Mucosa of descending colon (tissue), 3 donors: ENCODE measurements around the gene ANP32A. TPM values are rescaled to one million over a fixed set of nuclear protein-coding genes. Genes with fewer than 3 reads are reported as not detected.
A peak's percentile ranks its signal among the peaks of the same experiment; 100 is the strongest.
"Not testable (repeated sequence)": the region's sequence is repeated elsewhere in the genome, so short reads cannot be mapped to it uniquely, and the experiment has no call there.

ENCODE experiments used
- ATAC-seq: fragments of 200-7000 bp; cut with Tn5 transposase; one replicate; pipeline ENCODE4 v1.9.1; 2020; ENCODE audit warnings: mild to moderate bottlenecking, moderate library complexity
- DNase-seq, 3 donors: peaks; one replicate each; pipeline ENCODE4 v3.0.0-alpha.2; 2020
- H3K36me3 ChIP-seq: fragments of 200-600 bp; one replicate; pipeline ENCODE4 v1.8.0; 2021; ENCODE audit warnings: low read depth, mild to moderate bottlenecking
- H3K4me1 ChIP-seq: fragments of 200-600 bp; one replicate; pipeline ENCODE4 v1.8.0; 2021; ENCODE audit warnings: low read depth, mild to moderate bottlenecking
- H3K4me3 ChIP-seq: fragments of 200-600 bp; one replicate; pipeline ENCODE4 v1.8.0; 2021; ENCODE audit warnings: mild to moderate bottlenecking
- H3K9me3 ChIP-seq: fragments of 200-600 bp; one replicate; pipeline ENCODE4 v1.8.0; 2021; ENCODE audit warnings: mild to moderate bottlenecking
- intact Hi-C, 2 donors: fragments of 100-400 bp; cut with DNase I in 1 of 2; cut with micrococcal nuclease in 1 of 2; formaldehyde crosslinking; loops; one replicate each; pipeline versions ENCODE4 v1.11.0 to v1.11.1; 2022; cut with DNase I, micrococcal nuclease
- long read RNA-seq, 2 donors: library from polyadenylated mRNA; unstranded; transcript quantifications; one replicate each; pipeline ENCODE4 v2.0.0, GENCODE V29; 2019 to 2021
- total RNA-seq, 3 donors: library from RNA; stranded (reverse); fragmentation: NEBNext Ultra II Directional in 2 of 3; extraction: Animal tissue kit (Norgen Biotek cat#: 25700) in 2 of 3; gene quantifications; one replicate each; pipeline versions ENCODE4 v1.2.1 to v1.2.4, GENCODE V29; 2021 to 2023
- TF ChIP-seq, protein P1 (sequence below): fragments of 200-600 bp; IDR thresholded peaks from one replicate; pipeline ENCODE4 v1.8.0; 2022; ENCODE audit warnings: antibody characterized with exemption, mild to moderate bottlenecking
- donor health status: DM: no; HTN: no; CAD: no; lungs with moderate emphysema.
- donor health status: DM: no; HTN: no; CAD: no.
- donor health status: DM: no; HTN: yes; CAD: no.

ANP32A gene
- 100 to 1,000 TPM; 101 to 113 (median 109) TPM for total RNA-seq
- long read RNA-seq, donor 1, transcript ANP32A-203 (7 exons, 2,440 nt) = major isoform, 49 of 67 reads
- long read RNA-seq, donor 1, partial matches to known transcripts = 4 of 67 reads
- long read RNA-seq, donor 1, other reads (novel, unspliced or antisense) = 13 of 67 reads
- long read RNA-seq, donor 2, transcript ANP32A-203 (7 exons, 2,440 nt) = major isoform, 14 of 25 reads
- long read RNA-seq, donor 2, partial matches to known transcripts = 4 of 25 reads
- long read RNA-seq, donor 2, other reads (novel, unspliced or antisense) = 6 of 25 reads

DNA sequence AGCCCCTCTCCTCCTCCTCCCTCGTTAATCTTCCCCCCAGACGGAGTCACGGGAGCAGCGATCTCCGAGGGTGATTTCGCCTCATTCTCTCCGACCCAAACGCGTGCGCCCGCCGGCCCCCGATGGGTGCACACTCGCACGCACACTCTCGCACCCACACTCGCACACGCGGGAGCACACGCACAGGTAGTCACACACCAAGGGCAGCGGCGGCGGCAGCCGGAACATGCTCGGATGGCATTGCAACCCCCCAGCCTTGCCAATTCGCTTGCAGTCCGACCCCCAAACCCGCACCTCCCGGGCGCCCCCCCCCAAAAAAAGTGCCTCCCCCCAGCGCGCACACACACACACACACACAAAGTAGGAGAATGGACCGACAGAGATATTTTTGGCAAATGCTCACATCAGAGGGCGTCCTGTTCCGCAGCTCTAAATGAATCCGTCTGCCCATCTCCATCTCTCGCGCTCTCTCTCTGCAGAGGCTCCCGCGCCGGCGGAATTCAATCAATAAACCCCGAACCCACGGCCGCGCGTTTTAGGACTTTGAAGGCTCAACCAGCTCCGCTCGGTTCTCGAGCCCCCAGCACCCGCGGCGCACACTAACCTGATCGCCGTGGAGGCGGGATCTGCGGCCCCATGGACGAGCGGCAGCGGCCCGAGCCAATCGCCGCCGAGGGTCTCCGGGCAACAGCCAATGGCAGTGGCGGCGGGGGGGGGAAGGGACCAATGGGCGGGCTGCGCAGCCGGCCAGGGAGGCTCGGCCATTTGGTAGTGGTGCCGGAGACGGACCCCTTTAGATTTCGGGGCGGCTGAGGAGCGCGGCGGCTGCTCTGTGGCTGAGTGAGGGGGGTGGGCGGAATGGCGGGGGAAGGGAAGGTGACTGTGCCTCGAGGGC, at the start of gene ANP32A:
TSS of gene ANP32A (minus strand) at position 601 of the 895 bp plus-strand sequence. CDS start at position 457, 144 bp downstream.
- Histone ChIP-seq H3K36me3 (no peaks in the 10 kb centered on the region), H3K4me1 (peaks cover 20% of the 10 kb centered on the region), H3K4me3 (peak within 1 kb of the TSS; percentile 82), H3K9me3 (no peaks in the 10 kb centered on the region)
- TF ChIP-seq, protein P1, sequence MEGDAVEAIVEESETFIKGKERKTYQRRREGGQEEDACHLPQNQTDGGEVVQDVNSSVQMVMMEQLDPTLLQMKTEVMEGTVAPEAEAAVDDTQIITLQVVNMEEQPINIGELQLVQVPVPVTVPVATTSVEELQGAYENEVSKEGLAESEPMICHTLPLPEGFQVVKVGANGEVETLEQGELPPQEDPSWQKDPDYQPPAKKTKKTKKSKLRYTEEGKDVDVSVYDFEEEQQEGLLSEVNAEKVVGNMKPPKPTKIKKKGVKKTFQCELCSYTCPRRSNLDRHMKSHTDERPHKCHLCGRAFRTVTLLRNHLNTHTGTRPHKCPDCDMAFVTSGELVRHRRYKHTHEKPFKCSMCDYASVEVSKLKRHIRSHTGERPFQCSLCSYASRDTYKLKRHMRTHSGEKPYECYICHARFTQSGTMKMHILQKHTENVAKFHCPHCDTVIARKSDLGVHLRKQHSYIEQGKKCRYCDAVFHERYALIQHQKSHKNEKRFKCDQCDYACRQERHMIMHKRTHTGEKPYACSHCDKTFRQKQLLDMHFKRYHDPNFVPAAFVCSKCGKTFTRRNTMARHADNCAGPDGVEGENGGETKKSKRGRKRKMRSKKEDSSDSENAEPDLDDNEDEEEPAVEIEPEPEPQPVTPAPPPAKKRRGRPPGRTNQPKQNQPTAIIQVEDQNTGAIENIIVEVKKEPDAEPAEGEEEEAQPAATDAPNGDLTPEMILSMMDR = no peak
- intact Hi-C loops = no loop called here
- ATAC-seq (peak; percentile 82), DNase-seq (peak; percentile 97 to 99 (median 97))

DNA sequence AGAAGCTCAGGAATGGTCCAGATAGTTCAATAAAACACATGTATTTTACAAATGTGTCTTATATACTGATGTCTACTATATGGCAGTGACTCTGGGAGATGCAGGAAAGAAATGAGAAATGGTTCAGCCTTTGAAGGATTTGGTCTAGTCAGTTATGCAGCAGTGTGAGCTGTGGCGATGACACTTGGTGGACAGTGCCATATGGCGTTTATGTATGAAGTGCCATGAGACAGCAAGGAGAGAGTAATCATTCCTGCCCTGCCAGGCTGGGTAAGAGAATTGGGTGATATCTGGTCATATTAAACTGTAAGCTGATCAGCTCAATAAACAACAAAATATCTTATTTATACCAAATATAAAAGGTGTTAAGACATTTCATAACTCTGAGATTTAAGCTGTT, 47.6 kb upstream of the ANP32A start:
- Histone ChIP-seq H3K36me3 (no peaks in the 10 kb centered on the region), H3K9me3 (peaks cover 3% of the 10 kb centered on the region), H3K4me3 (no peak overlapping the region), H3K4me1 (no peaks in the 10 kb centered on the region)
- intact Hi-C loops = no loop called here
- TF ChIP-seq, protein P1 = no peak
- ATAC-seq = no peak
- DNase-seq = no peak

DNA sequence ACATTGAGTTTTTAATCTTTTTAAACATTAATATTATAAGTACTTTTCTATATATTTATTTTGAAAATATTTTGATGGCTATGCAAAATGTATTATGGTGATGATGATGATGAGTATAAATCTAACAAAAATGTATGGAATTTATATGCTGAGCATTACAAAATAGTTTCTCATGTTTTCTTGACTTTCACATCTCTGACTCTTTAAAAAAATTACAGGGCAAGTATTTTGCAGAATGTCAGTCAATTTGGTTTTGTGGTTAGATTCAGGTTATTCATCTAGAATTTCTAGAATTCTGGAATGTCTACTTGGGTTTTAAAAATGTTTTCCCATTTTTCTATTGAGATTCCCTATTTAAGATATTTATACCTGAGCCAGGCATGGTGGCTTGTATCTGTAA, 41.7 kb upstream of the ANP32A start:
- intact Hi-C loops = no loop called here

DNA sequence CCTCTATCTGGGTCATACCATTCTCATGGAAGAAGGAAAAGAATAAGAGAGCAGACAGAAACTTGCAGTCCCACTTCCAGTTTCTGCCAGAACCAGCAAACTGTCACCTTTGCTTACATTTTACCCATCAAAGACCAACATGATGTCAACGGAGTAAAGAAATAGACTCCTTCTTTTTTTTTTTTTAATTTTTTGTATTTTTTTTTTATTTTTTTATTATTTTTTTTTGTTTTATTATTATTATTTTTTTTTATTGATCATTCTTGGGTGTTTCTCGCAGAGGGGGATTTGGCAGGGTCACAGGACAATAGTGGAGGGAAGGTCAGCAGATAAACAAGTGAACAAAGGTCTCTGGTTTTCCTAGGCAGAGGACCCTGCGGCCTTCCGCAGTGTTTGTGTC, 38.0 kb upstream of the ANP32A start:
- DNase-seq, H3K4me3 ChIP-seq, H3K36me3 ChIP-seq, ATAC-seq, intact Hi-C loops, H3K4me1 ChIP-seq: not testable (repeated sequence)
- H3K9me3 ChIP-seq = peaks cover 16% of the 10 kb centered on the region

More for the DNA sequence above, 41.7 kb upstream of the ANP32A start:
- no peak for ATAC-seq
- H3K36me3 ChIP-seq = no peaks in the 10 kb centered on the region
- no peaks in the 10 kb centered on the region for H3K4me1 ChIP-seq
- DNase-seq = no peak
- peaks cover 14% of the 10 kb centered on the region for H3K9me3 ChIP-seq
- TF ChIP-seq, protein P1 = no peak
- no peak overlapping the region for H3K4me3 ChIP-seq

DNA sequence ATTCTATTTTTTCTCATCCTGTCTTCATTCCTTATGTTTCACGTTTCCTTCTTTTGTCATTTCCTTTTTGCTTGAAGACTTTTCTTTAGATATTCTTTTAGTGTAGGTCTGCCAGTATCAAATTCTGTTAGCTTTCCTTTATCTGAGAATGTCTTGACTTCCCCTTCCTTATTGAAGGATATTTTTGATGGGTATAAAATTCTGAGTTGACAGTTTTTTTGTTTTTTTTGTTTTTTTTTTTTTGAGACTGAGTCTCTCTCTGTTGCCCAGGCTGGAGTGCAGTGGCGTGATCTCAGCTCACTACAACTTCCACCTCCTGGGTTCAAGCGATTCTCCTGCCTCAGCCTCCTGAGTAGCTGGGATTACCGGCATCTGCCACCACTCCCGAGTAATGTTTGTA, 36.7 kb upstream of the ANP32A start:
- H3K4me3 ChIP-seq, intact Hi-C loops, ATAC-seq, DNase-seq, H3K36me3 ChIP-seq, H3K4me1 ChIP-seq: not testable (repeated sequence)
- peaks cover 15% of the 10 kb centered on the region for H3K9me3 ChIP-seq

DNA sequence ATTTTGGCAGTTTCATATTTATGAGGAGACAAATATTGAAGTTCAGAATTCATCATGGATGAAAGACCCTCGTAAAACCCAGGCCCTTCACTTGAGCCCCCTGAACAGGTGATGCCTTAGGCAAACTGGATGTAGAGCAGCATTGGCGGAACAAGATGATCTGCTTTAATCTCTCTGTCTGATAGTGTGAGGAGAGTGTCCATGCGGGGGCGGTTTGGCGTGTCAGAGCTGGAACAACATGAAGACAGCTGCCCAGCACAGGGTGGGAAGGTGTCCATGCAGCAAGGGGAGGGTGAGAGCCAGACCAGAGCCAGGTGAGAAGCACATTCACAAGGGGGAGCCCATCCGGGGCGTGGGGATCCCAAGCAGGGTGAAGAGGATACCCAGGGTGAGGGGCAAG, 31.8 kb upstream of the ANP32A start:
- Histone ChIP-seq H3K36me3 (no peaks in the 10 kb centered on the region), H3K4me1 (no peaks in the 10 kb centered on the region), H3K9me3 (peaks cover 4% of the 10 kb centered on the region), H3K4me3 (no peak overlapping the region)
- no peak for DNase-seq
- no peak for ATAC-seq
- TF ChIP-seq, protein P1 = no peak
- intact Hi-C loops = no loop called here
